Kidney capillary endothelial cell (primary cell): ENCODE data around the gene PCK2.
A peak's percentile ranks its signal among the peaks of the same experiment; 100 is the strongest.

Source experiments
- DNase-seq: peaks from one replicate; pipeline ENCODE4 v3.0.0-alpha.2; 2018; ENCODE audit warnings: low spot score

The PCK2 gene

DNA sequence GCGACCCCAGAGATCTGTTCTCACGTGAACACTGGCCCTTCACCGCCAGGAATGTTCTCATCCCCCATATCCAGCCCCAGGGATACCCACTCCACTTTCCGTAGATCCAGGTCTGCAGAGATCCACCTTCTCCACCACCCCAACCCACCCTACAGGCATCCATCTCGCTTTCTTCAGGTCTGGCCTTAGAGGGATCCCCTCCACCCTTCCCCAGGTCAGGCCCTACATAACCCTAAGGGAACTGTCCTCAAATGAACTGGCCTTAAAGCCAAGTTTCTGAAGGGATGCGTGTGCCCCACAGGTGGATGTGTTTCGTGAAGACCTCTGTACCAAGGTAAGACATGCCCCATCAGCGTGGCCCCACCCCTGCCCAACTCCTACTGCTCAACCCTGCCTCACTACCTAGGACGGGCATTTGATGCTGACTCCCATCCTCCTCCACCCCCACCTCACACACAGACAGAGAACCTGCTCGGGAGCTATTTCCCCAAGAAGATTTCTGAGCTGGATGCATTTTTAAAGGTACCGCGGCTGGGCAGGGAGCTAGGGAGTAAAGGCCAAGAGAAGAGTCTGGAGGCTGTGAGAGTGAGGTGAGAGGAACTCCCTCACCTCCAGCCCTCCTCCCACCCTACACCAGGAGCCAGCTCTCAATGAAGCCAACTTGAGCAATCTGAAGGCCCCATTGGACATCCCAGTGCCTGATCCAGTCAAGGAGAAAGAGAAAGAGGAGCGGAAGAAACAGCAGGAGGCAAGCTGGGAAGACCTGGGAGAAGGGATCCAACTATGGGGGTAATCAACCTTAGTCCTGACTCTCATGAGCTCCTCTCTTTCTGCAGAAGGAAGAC, 42.8 kb downstream of the PCK2 start:
- no peak for DNase-seq

DNA sequence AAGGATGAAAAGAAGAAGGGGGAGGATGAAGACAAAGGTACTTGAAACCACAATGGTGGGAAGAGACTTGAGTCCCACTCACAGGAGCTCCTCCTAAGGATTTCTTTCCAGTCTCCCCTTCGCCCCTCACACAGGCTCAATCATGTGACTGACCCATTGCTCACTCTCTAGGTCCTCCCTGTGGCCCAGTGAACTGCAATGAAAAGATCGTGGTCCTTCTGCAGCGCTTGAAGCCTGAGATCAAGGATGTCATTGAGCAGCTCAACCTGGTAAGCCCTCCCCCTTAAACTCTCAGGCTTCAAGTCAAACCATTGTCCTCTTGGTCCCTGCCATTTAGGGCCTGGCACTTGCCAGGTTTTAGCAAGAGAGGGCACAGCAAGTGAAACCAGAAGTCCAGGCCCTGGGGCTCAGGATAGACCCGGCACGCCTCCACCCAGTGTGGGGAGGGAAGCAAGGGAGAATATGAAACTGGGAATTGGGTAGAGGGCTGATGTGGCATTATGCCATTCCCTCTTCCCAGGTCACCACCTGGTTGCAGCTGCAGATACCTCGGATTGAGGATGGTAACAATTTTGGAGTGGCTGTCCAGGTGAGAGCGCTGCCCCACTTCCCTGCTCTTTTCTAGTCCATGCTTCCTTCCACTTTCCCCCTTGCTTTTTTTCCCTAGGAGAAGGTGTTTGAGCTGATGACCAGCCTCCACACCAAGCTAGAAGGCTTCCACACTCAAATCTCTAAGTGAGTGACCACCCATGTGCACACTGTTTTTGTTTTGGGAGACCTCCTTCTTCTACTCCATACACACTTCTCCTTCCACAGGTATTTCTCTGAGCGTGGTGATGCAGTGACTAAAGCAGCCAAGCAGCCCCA, 43.7 kb downstream of the PCK2 start:
- DNase-seq = no peak

DNA sequence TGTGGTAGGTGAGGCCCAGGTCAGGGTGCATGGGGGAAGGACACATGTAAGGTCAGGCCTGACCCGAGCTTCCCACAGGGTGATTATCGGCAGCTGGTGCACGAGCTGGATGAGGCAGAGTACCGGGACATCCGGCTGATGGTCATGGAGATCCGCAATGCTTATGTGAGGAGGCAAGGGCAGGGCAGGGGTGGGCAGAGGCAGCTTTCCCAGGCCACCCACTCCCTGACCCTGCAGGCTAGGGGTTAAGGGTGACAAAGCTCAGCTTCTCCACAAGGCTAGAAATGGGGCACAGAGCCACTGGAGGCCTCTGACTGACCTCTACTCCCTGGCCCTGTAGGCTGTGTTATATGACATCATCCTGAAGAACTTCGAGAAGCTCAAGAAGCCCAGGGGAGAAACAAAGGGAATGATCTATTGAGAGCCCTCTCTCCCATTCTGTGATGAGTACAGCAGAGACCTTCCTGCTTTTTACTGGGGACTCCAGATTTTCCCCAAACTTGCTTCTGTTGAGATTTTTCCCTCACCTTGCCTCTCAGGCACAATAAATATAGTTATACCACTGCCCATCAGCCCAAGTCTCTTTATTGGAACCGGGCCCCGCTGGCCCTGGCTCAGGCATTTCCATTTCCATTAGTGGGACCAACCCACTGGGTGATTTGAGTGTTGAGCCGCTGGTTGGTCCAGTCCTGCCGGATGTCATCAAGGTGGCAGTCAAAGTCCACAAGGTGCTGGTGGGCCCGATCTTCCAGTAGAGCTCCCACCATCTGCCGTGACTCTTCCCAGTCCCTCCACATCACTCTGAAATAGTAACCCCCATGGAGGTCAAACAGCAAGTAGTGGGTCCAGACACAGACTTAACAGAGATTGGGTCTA, 44.5 kb downstream of the PCK2 start:
- no peak for DNase-seq

DNA sequence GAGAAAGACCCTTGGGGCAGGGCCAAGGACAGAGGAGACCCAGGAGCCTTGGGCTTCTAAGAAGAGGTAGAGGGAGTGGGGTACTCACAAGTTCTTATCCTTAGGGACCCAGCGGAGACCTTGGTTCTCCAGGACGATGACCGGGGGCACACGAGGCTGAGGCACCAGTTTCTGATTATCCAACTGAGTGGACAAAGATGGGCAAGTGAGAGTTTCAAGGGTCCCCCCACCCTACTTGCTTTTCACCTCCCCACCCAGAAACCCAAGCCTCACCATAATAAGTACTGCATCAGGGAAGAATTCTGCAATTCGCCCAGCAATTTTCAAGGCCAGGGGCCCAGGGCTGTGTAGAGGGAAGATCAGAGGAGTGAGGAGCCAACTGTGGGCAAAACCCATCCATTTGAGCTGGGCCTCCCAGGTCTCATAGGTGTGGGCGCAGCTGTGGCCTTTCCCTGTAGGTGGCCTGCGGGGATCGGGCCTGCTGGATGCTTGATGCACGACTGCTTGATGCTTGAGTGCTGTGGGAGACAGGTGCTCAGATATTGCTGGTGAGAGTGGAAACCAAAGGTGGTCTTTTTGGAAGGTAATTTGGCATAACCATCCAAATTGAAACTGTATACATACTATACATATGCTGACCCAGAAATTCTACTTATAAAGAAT, 45.3 kb downstream of the PCK2 start:
- DNase-seq = no peak

DNA sequence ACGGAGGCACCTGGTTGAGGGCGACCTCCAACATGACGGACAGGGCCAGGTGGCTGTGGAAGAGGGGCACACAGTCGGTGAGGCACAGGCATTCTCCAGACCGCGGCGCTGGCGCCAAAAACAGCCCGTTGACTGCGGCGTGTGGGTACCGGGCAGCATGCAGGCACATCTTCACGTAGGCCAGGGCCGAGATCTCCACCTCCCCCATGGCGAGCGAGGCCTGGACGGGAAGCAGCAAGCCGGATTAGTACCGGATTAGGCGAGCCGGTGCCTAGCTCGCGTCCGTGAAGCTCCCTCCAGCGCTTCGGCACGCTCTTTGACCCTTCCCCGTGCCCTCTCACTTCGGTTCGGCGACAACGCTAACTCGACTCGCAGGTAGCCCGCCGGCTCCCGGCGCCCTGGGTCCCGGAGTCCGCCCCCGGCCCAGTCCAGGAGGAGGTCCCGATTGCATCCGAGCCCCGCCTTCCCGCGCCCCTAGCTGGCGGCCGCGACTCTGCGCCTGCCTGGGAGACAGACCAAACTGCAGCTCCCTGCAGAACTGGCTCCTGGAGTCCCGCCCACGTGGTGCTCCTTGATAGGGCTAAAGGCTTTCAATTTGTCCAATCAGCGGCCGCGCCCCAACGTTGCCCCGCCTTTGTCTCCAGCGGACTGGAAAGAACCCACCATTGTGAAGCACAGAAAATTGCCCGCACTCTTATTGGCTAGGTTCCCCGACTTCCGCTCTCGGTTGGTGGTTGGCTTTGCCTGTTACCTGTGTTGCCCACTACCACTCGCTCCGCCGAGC, 47.2 kb downstream of the PCK2 start, which contains the start of gene EMC9:
Gene EMC9 (minus strand): TSS at position 495 of the 784 bp plus-strand sequence. CDS start 287 bp downstream, at position 208.
- peak; percentile 99 for DNase-seq

DNA sequence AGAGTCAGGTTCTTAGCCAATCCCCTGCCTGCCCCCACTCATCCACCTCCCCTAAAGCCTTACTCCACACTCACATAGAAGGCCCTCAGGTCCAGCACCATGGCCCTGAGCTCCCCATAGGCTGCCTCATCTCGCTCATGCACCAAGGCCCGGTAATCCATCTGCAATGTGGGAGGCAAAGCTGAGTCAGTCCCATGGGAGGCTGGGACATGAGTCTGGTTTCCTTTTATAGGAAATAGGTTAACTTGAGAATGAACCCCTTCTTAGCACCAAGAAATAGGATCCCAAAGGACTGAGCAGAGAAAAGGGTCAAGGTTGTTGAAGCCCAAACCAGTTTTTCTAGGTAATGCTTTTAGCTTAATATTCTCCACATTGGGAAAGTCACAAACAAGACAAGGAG, 49.4 kb downstream of the PCK2 start:
- no peak for DNase-seq

DNA sequence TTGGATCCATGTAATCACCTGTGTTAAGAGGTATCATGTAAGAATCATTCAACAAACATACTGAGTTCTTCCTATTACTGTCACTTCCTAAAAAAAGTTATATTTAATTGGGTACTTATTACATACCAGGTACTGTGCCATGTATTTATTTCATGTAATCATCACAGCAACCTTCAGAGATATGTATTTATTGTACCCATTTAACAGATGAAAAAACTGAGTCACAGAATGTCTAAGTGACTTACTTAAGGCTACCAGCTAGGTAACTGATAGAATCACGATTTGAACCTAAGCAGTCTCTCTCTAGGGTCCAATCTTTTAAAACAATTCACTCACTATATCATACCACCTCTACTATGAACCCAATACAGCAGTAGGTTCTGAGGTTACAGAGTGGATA, 50.3 kb downstream of the PCK2 start:
- no peak for DNase-seq

DNA sequence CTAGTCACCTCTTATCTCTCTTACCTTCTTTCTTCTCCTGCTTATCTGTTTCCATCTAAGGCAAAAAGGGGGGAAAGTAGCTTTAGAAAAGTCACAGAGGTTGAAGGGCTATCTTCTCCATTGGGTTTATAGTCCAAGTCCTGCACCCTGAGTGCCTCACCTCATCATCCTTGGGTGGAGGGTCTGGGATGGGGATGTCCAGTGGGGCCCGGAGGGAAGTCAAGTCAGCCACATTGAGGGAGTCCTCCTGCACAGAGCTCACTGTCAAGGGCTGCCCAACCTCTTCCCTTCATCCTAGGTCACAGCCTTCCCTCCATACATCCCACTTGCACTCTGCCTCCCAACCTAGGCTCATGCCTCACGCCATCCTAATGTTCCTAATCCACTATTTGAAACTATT, 51.1 kb downstream of the PCK2 start:
- DNase-seq = no peak

DNA sequence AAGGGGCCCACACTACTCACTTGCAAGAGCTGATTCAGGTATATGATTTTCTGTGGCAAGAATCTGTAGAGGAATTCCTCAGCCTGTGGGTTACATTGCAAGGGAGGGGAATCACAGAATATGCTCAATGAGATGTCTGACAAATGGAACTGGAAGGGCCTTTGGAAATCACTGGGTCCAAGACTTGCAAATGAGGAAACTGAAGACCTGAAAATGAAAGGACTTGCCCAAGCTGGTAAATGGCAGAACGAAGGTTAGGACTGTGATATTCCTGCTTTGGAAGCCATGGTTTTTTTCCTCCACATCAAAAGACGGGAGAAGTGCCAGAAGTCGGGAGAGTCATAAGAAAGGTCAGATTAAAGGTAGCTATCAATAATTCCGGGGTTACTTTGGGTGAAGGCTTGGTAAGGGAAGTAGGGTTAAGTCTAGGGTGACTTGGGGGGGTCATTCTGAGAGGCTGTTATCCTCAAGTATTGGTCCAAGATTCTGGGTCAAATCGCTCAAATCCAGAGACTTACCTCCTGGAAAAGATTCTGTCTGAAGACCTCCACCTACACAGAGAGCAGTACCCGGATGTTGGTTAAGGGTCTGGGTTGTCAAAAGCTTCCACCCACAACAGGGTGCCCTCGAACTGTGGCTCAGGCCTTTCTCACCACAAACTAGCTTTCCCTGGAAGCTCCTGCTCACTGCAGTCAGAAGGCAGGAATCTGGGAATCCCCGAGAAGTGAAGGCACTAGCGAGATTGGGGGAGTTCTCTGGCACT, 51.8 kb downstream of the PCK2 start:
- DNase-seq = no peak

DNA sequence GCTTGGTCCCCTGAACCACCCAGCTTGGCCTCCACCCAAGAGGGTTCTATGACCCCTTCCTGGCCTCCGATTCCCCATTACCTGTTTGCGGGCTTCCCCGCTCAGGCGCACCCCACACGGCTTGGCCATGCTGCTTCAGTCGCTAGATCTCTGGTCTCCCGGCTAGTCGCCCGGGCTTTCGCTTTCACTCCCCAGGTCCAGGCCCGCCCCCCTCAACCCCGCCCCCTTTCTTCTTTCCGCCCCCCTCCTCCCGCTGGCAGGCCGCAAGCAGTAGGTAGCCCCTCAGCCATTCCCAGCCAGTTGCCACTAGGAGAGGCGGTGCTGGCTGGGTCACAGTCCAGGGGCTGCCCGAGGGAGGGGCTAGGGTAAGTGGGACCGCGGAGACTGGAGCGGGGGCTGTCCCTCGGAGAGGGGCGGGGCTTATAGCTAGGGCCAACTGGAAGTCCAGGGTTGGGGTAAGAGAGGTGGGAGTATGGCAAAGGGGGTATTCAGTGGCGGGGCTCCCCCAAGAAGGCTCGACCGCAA, 52.4 kb downstream of the PCK2 start, which contains the start of gene PSME2:
Gene PSME2 (minus strand): TSS at position 158 of the 525 bp plus-strand sequence. CDS start 29 bp downstream, at position 129.
- DNase-seq = peak; percentile 94

DNA sequence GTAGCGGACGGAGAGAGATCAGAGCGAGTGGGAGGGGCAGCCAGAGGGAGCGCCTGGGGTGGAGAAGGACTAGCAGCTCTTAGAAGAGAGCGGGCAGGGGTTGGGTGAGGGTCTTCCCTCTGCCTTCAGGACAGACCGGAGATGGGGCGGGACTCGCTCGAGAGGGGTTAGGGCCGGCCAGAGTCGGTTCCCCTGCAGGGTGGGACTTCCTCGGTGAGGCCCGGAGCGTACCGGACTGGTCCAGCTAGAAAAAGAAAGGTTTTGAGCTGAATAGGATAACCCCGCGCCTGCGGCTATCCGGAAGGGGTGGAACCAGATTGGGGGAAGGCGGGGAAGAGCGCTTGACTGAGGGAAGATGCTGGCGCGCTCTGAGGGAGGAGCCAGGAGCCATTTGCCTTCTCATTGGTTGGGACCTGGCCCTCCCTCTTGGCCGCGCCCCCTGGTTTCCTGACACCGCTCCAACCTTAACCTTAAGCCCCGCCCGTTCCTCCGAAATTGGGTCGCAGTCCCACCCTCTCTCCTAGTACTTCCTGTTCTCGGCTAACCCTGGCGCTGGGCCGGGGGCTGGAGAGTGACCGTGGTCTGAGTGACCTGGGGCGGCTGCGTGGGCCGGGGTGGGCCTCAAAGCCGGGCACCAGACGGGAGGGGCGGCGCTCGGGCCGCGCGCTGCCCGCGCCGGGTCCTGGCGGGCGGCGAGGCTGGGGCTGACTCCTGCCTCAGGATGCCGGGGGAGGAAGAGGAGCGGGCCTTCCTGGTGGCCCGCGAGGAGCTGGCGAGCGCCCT, 53.1 kb downstream of the PCK2 start, which contains the start of gene RNF31:
Gene RNF31 (plus strand): TSS at position 521 of the 783 bp plus-strand sequence. CDS start 201 bp downstream, at position 722.
- DNase-seq = peak; percentile 99

DNA sequence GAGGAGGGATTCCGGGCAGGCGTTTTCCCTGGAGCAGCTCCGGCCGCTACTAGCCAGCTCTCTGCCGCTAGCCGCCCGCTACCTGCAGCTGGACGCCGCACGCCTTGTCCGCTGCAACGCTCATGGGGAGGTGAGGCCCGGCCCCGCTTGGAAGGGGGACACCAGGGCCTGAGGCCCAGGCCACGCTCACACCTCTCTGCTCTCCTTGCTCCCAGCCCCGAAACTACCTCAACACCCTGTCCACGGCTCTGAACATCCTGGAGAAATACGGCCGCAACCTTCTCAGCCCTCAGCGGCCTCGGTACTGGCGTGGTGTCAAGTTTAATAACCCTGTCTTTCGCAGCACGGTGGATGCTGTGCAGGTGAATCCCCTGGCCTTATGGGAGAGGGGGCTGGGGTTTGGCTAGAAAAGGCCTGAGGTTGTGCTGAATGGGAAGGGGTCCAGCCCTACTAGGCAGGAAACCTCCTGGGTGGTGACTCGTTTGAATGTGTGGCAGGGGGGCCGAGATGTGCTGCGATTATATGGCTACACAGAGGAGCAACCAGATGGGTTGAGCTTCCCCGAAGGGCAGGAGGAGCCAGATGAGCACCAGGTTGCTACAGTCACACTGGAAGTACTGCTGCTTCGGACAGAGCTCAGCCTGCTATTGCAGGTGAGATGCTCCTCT, 53.8 kb downstream of the PCK2 start:
- DNase-seq = no peak

DNA sequence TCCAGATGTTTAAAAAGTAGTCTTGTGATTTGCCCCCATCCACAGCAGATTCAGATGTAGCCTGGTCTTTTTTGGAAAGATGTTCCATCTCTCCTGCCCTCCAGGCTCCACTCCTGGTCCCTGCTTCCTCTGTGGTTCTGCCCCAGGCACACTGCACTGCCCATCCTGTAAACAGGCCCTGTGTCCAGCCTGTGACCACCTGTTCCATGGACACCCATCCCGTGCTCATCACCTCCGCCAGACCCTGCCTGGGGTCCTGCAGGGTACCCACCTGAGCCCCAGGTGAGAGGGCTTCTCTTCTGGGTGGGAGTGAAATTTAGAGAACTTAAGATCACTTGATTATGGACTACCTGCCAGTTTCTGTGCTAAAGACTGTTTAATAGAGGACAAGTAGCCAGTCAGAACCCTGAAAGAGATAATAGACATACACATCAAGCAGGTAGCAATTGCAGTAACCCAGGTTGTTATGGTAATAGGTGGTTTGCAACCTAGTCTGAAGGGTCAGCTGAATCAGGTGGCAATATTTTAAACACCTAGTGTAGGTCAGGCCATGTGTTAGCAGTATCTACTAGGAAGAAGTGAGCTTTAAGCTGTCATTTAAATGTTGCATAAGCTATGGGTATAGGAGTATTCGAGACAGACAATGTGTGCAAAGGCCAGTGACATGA, 55.3 kb downstream of the PCK2 start:
- DNase-seq = no peak

DNA sequence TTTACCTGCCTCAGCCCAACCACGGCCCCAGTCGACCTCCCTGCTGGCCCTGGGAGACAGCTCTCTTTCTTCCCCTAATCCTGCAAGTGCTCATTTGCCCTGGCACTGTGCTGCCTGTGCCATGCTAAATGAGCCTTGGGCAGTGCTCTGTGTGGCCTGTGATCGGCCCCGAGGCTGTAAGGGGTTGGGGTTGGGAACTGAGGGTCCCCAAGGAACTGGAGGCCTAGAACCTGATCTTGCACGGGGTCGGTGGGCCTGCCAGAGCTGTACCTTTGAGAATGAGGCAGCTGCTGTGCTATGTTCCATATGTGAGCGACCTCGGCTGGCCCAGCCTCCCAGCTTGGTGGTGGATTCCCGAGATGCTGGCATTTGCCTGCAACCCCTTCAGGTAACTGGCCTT, 56.0 kb downstream of the PCK2 start:
- no peak for DNase-seq

DNA sequence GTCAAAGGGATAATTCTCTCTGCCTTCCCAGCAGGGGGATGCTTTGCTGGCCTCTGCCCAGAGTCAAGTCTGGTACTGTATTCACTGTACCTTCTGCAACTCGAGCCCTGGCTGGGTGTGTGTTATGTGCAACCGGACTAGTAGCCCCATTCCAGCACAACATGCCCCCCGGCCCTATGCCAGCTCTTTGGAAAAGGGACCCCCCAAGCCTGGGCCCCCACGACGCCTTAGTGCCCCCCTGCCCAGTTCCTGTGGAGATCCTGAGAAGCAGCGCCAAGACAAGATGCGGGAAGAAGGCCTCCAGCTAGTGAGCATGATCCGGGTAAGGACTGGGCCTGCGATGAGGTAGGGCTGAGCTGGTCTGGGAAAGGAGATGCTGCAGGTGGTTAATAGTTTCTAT, 56.5 kb downstream of the PCK2 start:
- no peak for DNase-seq

DNA sequence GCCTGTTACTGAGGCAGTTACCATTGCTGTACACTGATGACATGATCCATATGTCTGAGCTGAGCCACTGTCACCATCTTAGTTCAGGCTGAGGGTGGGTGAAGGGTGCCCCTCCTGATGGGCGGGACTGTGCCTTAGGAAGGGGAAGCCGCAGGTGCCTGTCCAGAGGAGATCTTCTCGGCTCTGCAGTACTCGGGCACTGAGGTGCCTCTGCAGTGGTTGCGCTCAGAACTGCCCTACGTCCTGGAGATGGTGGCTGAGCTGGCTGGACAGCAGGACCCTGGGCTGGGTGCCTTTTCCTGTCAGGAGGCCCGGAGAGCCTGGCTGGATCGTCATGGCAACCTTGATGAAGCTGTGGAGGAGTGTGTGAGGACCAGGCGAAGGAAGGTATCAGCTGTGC, 56.9 kb downstream of the PCK2 start:
- no peak for DNase-seq

DNA sequence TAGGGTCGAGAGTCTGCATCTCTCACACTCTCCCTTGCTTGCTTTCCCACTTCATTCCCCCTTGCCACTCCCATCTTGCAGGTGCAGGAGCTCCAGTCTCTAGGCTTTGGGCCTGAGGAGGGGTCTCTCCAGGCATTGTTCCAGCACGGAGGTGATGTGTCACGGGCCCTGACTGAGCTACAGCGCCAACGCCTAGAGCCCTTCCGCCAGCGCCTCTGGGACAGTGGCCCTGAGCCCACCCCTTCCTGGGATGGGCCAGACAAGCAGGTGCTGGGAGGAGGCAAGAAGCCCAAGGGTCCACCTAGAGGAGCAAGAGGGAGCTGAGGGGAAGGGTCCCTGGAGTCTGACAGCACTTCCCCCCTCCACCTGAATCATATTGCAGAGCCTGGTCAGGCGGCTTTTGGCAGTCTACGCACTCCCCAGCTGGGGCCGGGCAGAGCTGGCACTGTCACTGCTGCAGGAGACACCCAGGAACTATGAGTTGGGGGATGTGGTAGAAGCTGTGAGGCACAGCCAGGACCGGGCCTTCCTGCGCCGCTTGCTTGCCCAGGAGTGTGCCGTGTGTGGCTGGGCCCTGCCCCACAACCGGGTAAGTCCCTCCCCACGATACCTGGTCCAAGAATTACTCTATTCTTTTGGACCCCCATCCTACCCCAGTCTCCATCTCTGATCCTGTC, 57.4 kb downstream of the PCK2 start:
- DNase-seq = no peak
